ENCODE data around the gene RNF126. TPM values are rescaled to one million over a fixed set of nuclear protein-coding genes. Genes with fewer than 3 reads are reported as not detected.

RNF126 gene
- total and polyA plus RNA-seq, 8 donors: 11.9 to 33.7 (median 17.4) TPM

DNA sequence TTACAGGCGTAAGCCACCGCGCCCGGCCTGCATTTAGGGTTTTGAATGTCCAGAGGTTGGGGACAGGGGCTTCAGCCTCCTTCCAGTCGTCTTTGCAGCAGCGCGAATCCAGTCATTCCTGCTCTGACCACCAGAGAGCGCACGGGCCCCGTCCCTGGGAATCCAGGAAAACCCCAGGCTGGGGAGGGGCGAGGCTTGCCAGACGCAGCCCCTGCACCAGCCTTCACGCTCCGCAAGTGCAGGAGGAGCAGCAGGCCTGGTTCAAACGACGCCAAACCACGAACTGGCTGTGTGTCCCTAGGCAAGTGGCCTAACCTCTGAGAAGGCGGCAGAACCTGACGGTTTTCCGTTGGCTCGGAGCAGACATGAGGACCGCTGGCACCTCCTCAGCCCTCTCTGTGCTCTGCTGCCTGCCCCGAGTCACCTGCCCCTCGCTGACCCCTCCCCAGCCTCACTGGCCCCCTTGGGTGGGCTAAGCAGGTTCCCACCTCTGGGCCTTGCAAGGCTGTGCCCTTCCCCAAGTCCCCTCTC, 2.0 kb upstream of the RNF126 start:
- peak overlapping the region in 1 of 4 donors; percentile 23 for H3K4me3 ChIP-seq
- WGBS, 2 donors: 6 to 11% methylated on average over 24 of the region's 24 CpGs
- TF ChIP-seq, protein P1, sequence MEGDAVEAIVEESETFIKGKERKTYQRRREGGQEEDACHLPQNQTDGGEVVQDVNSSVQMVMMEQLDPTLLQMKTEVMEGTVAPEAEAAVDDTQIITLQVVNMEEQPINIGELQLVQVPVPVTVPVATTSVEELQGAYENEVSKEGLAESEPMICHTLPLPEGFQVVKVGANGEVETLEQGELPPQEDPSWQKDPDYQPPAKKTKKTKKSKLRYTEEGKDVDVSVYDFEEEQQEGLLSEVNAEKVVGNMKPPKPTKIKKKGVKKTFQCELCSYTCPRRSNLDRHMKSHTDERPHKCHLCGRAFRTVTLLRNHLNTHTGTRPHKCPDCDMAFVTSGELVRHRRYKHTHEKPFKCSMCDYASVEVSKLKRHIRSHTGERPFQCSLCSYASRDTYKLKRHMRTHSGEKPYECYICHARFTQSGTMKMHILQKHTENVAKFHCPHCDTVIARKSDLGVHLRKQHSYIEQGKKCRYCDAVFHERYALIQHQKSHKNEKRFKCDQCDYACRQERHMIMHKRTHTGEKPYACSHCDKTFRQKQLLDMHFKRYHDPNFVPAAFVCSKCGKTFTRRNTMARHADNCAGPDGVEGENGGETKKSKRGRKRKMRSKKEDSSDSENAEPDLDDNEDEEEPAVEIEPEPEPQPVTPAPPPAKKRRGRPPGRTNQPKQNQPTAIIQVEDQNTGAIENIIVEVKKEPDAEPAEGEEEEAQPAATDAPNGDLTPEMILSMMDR (IDR thresholded peaks at IDR 0.05): peak; percentile 75 to 90 (median 85)
- no peaks in the 10 kb centered on the region for H3K27me3 ChIP-seq
- H3K27ac ChIP-seq: no peak overlapping the region
- DNase-seq: peak; percentile 74 to 92 (median 86)
- no peak for FAIRE-seq
- ATAC-seq: peak; percentile 42 to 67 (median 60)
- intact Hi-C loops (cut with DNase I): loop anchor here in 2 of 3 donors (5.0 to 10.0 kb wide), 2 partner anchors 67 to 70 kb away; no protein-coding TSS in a partner anchor
- H3K36me3 ChIP-seq: no peaks in the 10 kb centered on the region
- H3K9me3 ChIP-seq: no peaks in the 10 kb centered on the region
- H3K4me1 ChIP-seq: peaks cover 0 to 18% (median 8%) of the 10 kb centered on the region in 3 donors

DNA sequence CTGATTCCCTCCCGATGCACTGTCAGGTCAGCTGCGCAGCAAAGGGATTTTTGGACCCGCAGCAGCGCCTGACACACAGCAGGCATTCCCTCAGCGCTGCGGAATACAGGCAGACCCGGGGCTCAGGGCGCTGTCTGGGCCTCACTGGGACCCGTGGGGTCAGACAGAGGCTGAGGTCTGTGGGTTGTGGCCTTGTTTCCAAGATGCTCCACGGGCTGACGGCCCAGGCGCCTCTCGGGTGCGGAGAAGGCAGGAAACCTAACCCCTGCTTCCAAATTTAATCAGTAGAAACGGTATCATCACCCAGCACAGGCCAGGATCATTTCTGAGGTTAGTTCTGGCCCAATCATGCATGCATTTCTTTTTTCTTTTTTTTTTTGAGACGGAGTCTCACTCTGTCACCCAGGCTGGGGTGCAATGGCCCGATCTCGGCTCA, 686 bp upstream of the RNF126 start:
- intact Hi-C loops (cut with DNase I): loop anchor here in 1 of 3 donors (10.0 kb wide), 1 partner anchor 71 kb away; no protein-coding TSS in a partner anchor
- WGBS, 2 donors: 47 to 54% methylated on average over 18 of the region's 18 CpGs
- no peak for FAIRE-seq
- Histone ChIP-seq H3K27ac (peak overlapping the region; percentile 74 to 93 (median 82)), H3K4me3 (peak overlapping the region; percentile 7 to 99 (median 62)), H3K27me3 (no peaks in the 10 kb centered on the region), H3K36me3 (no peaks in the 10 kb centered on the region), H3K9me3 (no peaks in the 10 kb centered on the region), H3K4me1 (peaks cover 0 to 22% (median 8%) of the 10 kb centered on the region in 3 donors)
- TF ChIP-seq, protein P1 (IDR thresholded peaks at IDR 0.05): no peak
- ATAC-seq: peak in 1 of 4 donors; percentile 1
- DNase-seq: no peak

DNA sequence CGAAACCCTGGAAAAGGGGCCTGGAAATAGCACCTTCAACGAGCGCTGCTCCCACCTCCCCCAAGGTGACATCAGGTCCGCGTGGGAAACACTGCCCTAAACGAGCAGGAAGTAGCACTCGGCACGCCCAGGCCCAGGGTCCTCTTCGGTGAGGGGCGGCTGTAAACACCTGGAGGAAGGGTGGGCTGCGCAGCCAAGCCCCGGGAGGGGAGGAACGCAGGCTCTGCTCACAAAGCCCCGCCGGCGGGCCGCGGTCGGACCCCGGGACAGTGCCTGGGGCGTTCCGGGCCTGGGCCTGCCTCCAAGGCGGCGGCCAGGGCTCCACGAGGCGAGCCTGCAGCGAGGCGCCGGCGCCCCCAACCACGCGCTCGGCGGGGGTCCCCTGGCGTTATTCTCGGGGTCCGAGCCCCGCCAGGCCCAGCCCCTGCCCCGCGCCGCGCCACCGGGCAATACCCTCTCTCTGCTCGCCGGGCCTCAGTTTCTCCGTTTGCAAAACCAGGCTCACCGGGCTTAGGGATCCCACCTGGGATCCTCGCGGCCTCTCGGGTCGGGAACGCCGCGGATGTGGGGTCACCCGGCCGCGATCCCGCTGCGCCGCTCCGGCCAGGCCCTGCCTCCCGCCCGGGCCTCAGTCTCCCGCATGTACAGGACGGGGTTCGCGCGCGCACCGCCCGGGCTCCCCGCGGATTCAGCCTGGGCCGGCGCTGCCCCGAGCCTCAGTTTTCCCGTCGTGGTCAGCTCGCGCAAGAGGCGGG, 630 bp downstream of the RNF126 start:
- ATAC-seq: peak in 2 of 4 donors; percentile 11 to 28
- 0 to 1% methylated on average over 60 to 81 of the region's 81 CpGs for WGBS, 2 donors
- TF ChIP-seq, protein P1 (IDR thresholded peaks at IDR 0.05): no peak
- no peaks in the 10 kb centered on the region for H3K9me3 ChIP-seq
- intact Hi-C loops (cut with DNase I): loop anchor here in 1 of 3 donors (10.0 kb wide), 1 partner anchor 72 kb away; no protein-coding TSS in a partner anchor
- H3K36me3 ChIP-seq: no peaks in the 10 kb centered on the region
- H3K27me3 ChIP-seq: no peaks in the 10 kb centered on the region
- H3K27ac ChIP-seq: peak overlapping the region; percentile 56 to 85 (median 66)
- no peak for FAIRE-seq
- peaks cover 0 to 22% (median 8%) of the 10 kb centered on the region in 3 donors for H3K4me1 ChIP-seq
- DNase-seq: peak in 5 of 6 donors; percentile 59 to 88 (median 75)
- peak overlapping the region; percentile 80 to 100 (median 98) for H3K4me3 ChIP-seq

DNA sequence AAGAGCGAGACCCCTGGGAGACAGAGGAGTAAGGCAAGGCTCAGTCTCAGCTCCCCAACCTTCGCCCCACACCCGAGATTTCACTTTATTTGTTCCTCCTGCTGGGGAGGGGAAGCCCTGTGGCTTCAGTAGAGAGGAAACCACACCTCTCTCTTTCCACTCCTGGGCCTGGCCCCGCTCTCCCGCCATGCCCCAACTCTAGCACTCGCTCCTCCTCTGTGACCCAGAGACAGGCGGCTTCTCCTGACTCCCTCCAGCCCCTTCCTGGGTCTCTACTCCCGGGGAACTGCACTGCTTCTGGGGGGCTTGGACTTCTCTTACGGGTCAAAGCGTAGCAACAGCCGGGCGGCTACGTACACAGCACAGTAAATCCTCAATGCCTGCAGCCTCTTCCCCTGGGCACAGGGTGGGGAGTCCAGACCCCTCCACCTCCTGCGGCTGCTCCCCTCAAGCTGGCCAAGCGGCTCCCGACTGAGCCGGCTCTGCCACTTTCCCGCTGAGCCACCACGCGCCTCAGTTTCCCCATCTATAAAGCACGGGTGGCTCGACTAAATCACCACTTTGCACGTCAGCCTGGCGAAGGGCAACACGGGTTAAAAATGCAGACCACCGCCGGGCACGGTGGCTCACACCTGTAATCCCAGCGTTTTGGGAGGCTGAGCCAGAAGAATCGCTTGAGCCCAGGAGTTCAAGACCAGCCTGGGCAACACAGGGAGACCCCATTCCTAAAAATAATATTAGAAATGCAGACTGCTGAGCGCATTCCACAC, 1.4 kb downstream of the RNF126 start:
- DNase-seq (peak in 2 of 6 donors; percentile 44 to 56), FAIRE-seq (no peak), ATAC-seq (peak in 2 of 4 donors; percentile 9 to 10)
- 9 to 12% methylated on average over 31 of the region's 31 CpGs for WGBS, 2 donors
- H3K27me3 ChIP-seq: no peaks in the 10 kb centered on the region
- TF ChIP-seq, protein P1 (IDR thresholded peaks at IDR 0.05): no peak
- peaks cover 0 to 22% (median 8%) of the 10 kb centered on the region in 3 donors for H3K4me1 ChIP-seq
- H3K9me3 ChIP-seq: no peaks in the 10 kb centered on the region
- intact Hi-C loops (cut with DNase I): loop anchor here in 1 of 3 donors (10.0 kb wide), 1 partner anchor 73 kb away; no protein-coding TSS in a partner anchor
- H3K36me3 ChIP-seq: no peaks in the 10 kb centered on the region
- H3K27ac ChIP-seq: peak overlapping the region; percentile 56 to 85 (median 66)
- peak overlapping the region; percentile 80 to 100 (median 98) for H3K4me3 ChIP-seq
